ENCODE measurements around the gene STX7. TPM values are rescaled to one million over a fixed set of nuclear protein-coding genes. Genes with fewer than 3 reads are reported as not detected.

The STX7 gene
- total RNA-seq, 4 donors from 2014 or later: 45.7 to 70.6 (median 53.2) TPM

- DNase-seq: no peak
- Histone ChIP-seq H3K27ac (no peak overlapping the region), H3K4me3 (replicated peaks in 1 of 3) (no peak overlapping the region), H3K27me3 (no peaks in the 10 kb centered on the region), H3K4me1 (no peaks in the 10 kb centered on the region), H3K9me3 (no peaks in the 10 kb centered on the region), H3K36me3 (peaks cover 31 to 39% of the 10 kb centered on the region in 2 donors)
- intact Hi-C loops (cut with DNase I): no loop called here
- TF ChIP-seq CTCF (IDR thresholded peaks at IDR 0.05) (no peak), POLR2A (IDR thresholded peaks at IDR 0.05) (no peak)
- 92 to 94% methylated on average over 6 of the region's 6 CpGs for WGBS, 2 donors
These were observed 53.9 kb downstream of the STX7 start for GRCh38 chr6:132458887-132459604.

- Histone ChIP-seq H3K36me3 (peaks cover 21% of the 10 kb centered on the region in 2 donors), H3K4me3 (replicated peaks in 1 of 3) (no peak overlapping the region)
- 90 to 91% methylated on average over 4 of the region's 4 CpGs for WGBS, 2 donors
These were observed 56.2 kb downstream of the STX7 start for GRCh38 chr6:132456700-132457143.

GRCh38 chr6:132446855-132447241 lies 66.1 kb downstream of the STX7 start:
- Histone ChIP-seq H3K27me3 (no peaks in the 10 kb centered on the region), H3K9me3 (no peaks in the 10 kb centered on the region), H3K27ac (no peak overlapping the region), H3K36me3 (no peaks in the 10 kb centered on the region), H3K4me3 (replicated peaks in 1 of 3) (no peak overlapping the region), H3K4me1 (no peaks in the 10 kb centered on the region)
- TF ChIP-seq POLR2A (IDR thresholded peaks at IDR 0.05) (no peak), CTCF (IDR thresholded peaks at IDR 0.05) (no peak)
- DNase-seq: no peak
- 97 to 98% methylated on average over 5 of the region's 5 CpGs for WGBS, 2 donors
- intact Hi-C loops (cut with DNase I): no loop called here

More at GRCh38 chr6:132456700-132457143, 56.2 kb downstream of the STX7 start:
- Histone ChIP-seq H3K9me3 (no peaks in the 10 kb centered on the region), H3K27ac (no peak overlapping the region), H3K4me1 (no peaks in the 10 kb centered on the region), H3K27me3 (no peaks in the 10 kb centered on the region)
- TF ChIP-seq CTCF (IDR thresholded peaks at IDR 0.05): no peak
- no peak for TF ChIP-seq POLR2A (IDR thresholded peaks at IDR 0.05)
- intact Hi-C loops (cut with DNase I): no loop called here
- no peak for DNase-seq

GRCh38 chr6:132446141-132446854 lies 66.6 kb downstream of the STX7 start:
- TF ChIP-seq CTCF (IDR thresholded peaks at IDR 0.05) (no peak), POLR2A (IDR thresholded peaks at IDR 0.05) (no peak)
- no peak overlapping the region for H3K27ac ChIP-seq
- no peak overlapping the region for H3K4me3 ChIP-seq (replicated peaks in 1 of 3)
- no peaks in the 10 kb centered on the region for H3K27me3 ChIP-seq
- intact Hi-C loops (cut with DNase I): no loop called here
- WGBS, 2 donors: 82 to 84% methylated on average over 4 of the region's 4 CpGs
- no peaks in the 10 kb centered on the region for H3K9me3 ChIP-seq
- H3K4me1 ChIP-seq: no peaks in the 10 kb centered on the region
- H3K36me3 ChIP-seq: no peaks in the 10 kb centered on the region
- DNase-seq: no peak

Data from thyroid gland (tissue), 4 donors.